Uterus (tissue), 4 donors: Measurements from ENCODE around the gene RILPL2. TPM values are rescaled to one million over a fixed set of nuclear protein-coding genes. Genes with fewer than 3 reads are reported as not detected.
"Not testable (repeated sequence)": the region's sequence is repeated elsewhere in the genome, so short reads cannot be mapped to it uniquely, and the experiment has no call there.

Source experiments
- DNase-seq, 2 donors: peaks; one replicate each; pipeline ENCODE4 v3.0.0-alpha.2; 2019 to 2020
- H3K27ac ChIP-seq, 2 donors: fragments of 200-600 bp; sonication (generic); 1 replicate in 1 of 2; 2 replicates in 1 of 2; pipeline ENCODE4 v1.5.1; 2016 to 2018
- H3K27me3 ChIP-seq, 2 donors: fragments of 200-600 bp; sonication (generic); one replicate each; pipeline ENCODE4 v1.5.1; 2018 to 2019; ENCODE audit warnings: control low read depth in 1 of 2
- H3K36me3 ChIP-seq, 2 donors: fragments of 200-600 bp; sonication (generic); one replicate each; pipeline ENCODE4 v1.5.1; 2019; ENCODE audit warnings: control low read depth in 1 of 2
- H3K4me1 ChIP-seq, 2 donors: fragments of 200-600 bp; sonication (generic); one replicate each; pipeline ENCODE4 v1.5.1; 2018 to 2019; ENCODE audit warnings: control low read depth in 1 of 2
- H3K4me3 ChIP-seq, 2 donors: fragments of 200-600 bp; sonication (generic); 1 replicate in 1 of 2; 2 replicates in 1 of 2; pipeline ENCODE4 v1.5.1; 2018 to 2019; ENCODE audit warnings: mild to moderate bottlenecking in 1 of 2
- H3K9me3 ChIP-seq, 2 donors: fragments of 200-600 bp; sonication (generic); one replicate each; pipeline ENCODE4 v1.5.1; 2019; ENCODE audit warnings: control low read depth in 1 of 2
- CTCF ChIP-seq, 4 experiments: fragments of 200-600 bp in 2 of 4; fragments of 450-650 bp in 2 of 4; sonication (generic) in 2 of 4; IDR thresholded peaks; one replicate each; pipeline ENCODE4 v1.5.1; 2016 to 2019; ENCODE audit warnings: antibody characterized with exemption in 4 of 4, mild to moderate bottlenecking in 2 of 4, moderate library complexity in 1 of 4
- POLR2A ChIP-seq, 2 donors: fragments of 450-650 bp; IDR thresholded peaks; one replicate each; pipeline ENCODE4 v1.6.1; 2016; ENCODE audit warnings: antibody characterized with exemption in 2 of 2, mild to moderate bottlenecking in 1 of 2, moderate library complexity in 1 of 2
- intact Hi-C: fragments of 100-400 bp; cut with DNase I; formaldehyde crosslinking; loops from one replicate; pipeline ENCODE4 v1.15.1; 2023; ENCODE audit warnings: low total_unique reads
- total RNA-seq, 4 donors: library from RNA; depleted of rRNA in 3 of 4; stranded (reverse); fragments of >200 nt in 3 of 4; gene quantifications; one replicate each; pipeline versions ENCODE4 v1.1.0 to v1.2.4, GENCODE V29; 2014 to 2023
- donor health status: DM: yes; HTN: yes; CAD: no.

Gene RILPL2
- total RNA-seq, 4 donors from 2014 or later: 4.0 to 10.1 (median 5.8) TPM

- H3K4me3 ChIP-seq: peak overlapping the region; percentile 57 to 95
- intact Hi-C loops: no loop called here
- H3K27ac ChIP-seq: peak overlapping the region; percentile 77 to 83
These were observed 52.0 kb downstream of the RILPL2 start for GRCh38 chr12:123384318-123384993.

GRCh38 chr12:123382684-123383083, 53.8 kb downstream of the RILPL2 start:
- intact Hi-C loops: no loop called here
- no peak overlapping the region for H3K27ac ChIP-seq

More at GRCh38 chr12:123384318-123384993, 52.0 kb downstream of the RILPL2 start:
- DNase-seq: peak in 1 of 2 donors; percentile 32
- Histone ChIP-seq H3K27me3 (no peaks in the 10 kb centered on the region), H3K9me3 (no peaks in the 10 kb centered on the region), H3K36me3 (no peaks in the 10 kb centered on the region), H3K4me1 (peaks cover 0 to 12% of the 10 kb centered on the region in 2 donors)
- TF ChIP-seq POLR2A (IDR thresholded peaks at IDR 0.05) (no peak), CTCF (IDR thresholded peaks at IDR 0.05) (no peak)

GRCh38 chr12:123379391-123379790, 57.1 kb downstream of the RILPL2 start:
- Histone ChIP-seq H3K4me3 (no peak overlapping the region), H3K4me1 (peaks cover 0 to 4% of the 10 kb centered on the region in 2 donors), H3K27ac (no peak overlapping the region), H3K27me3 (no peaks in the 10 kb centered on the region), H3K36me3 (no peaks in the 10 kb centered on the region), H3K9me3 (no peaks in the 10 kb centered on the region)
- no peak for DNase-seq
- TF ChIP-seq CTCF (IDR thresholded peaks at IDR 0.05) (no peak), POLR2A (IDR thresholded peaks at IDR 0.05) (no peak)
- intact Hi-C loops: no loop called here

More at GRCh38 chr12:123382684-123383083, 53.8 kb downstream of the RILPL2 start:
- no peaks in the 10 kb centered on the region for H3K27me3 ChIP-seq
- H3K36me3 ChIP-seq: no peaks in the 10 kb centered on the region
- H3K9me3 ChIP-seq: no peaks in the 10 kb centered on the region
- peaks cover 0 to 5% of the 10 kb centered on the region in 2 donors for H3K4me1 ChIP-seq
- no peak overlapping the region for H3K4me3 ChIP-seq
- no peak for DNase-seq
- no peak for TF ChIP-seq POLR2A (IDR thresholded peaks at IDR 0.05)
- no peak for TF ChIP-seq CTCF (IDR thresholded peaks at IDR 0.05)

- peak overlapping the region in 1 of 2 donors; percentile 86 for H3K27ac ChIP-seq
- intact Hi-C loops: not testable (repeated sequence)
These were observed 64.1 kb downstream of the RILPL2 start for GRCh38 chr12:123372415-123372814.

GRCh38 chr12:123371667-123372368, 64.7 kb downstream of the RILPL2 start:
- intact Hi-C loops, H3K4me3 ChIP-seq, H3K9me3 ChIP-seq, H3K4me1 ChIP-seq, H3K27me3 ChIP-seq, H3K36me3 ChIP-seq, H3K27ac ChIP-seq, DNase-seq: not testable (repeated sequence)

More at GRCh38 chr12:123372415-123372814, 64.1 kb downstream of the RILPL2 start:
- H3K36me3 ChIP-seq, H3K9me3 ChIP-seq, H3K4me3 ChIP-seq, H3K27me3 ChIP-seq, H3K4me1 ChIP-seq, DNase-seq: not testable (repeated sequence)

- H3K9me3 ChIP-seq: no peaks in the 10 kb centered on the region
- peaks cover 0 to 5% of the 10 kb centered on the region in 2 donors for H3K4me1 ChIP-seq
- no peak for TF ChIP-seq CTCF (IDR thresholded peaks at IDR 0.05)
- TF ChIP-seq POLR2A (IDR thresholded peaks at IDR 0.05): no peak
- H3K4me3 ChIP-seq: no peak overlapping the region
- no peaks in the 10 kb centered on the region for H3K27me3 ChIP-seq
- H3K27ac ChIP-seq: peak overlapping the region in 1 of 2 donors; percentile 9
- no peak for DNase-seq
- intact Hi-C loops: no loop called here
- no peaks in the 10 kb centered on the region for H3K36me3 ChIP-seq
These were observed 67.3 kb downstream of the RILPL2 start for GRCh38 chr12:123369229-123369628.

- H3K4me1 ChIP-seq, H3K36me3 ChIP-seq, H3K27me3 ChIP-seq, intact Hi-C loops, H3K9me3 ChIP-seq, DNase-seq, H3K4me3 ChIP-seq: not testable (repeated sequence)
- peak overlapping the region in 1 of 2 donors; percentile 96 for H3K27ac ChIP-seq
These were observed 68.1 kb downstream of the RILPL2 start for GRCh38 chr12:123368431-123368830.
